DMS53 treated with DMSO at 0.1 percent for 48 hours (cell line): ENCODE measurements around the gene DGAT2L6.

Experiments used
- DNase-seq: peaks from one replicate; lab custom pipeline; 2025; ENCODE audit not compliant: unreplicated experiment; lab: John Stamatoyannopoulos, UW

DGAT2L6 gene, protein sequence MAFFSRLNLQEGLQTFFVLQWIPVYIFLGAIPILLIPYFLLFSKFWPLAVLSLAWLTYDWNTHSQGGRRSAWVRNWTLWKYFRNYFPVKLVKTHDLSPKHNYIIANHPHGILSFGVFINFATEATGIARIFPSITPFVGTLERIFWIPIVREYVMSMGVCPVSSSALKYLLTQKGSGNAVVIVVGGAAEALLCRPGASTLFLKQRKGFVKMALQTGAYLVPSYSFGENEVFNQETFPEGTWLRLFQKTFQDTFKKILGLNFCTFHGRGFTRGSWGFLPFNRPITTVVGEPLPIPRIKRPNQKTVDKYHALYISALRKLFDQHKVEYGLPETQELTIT

DNA sequence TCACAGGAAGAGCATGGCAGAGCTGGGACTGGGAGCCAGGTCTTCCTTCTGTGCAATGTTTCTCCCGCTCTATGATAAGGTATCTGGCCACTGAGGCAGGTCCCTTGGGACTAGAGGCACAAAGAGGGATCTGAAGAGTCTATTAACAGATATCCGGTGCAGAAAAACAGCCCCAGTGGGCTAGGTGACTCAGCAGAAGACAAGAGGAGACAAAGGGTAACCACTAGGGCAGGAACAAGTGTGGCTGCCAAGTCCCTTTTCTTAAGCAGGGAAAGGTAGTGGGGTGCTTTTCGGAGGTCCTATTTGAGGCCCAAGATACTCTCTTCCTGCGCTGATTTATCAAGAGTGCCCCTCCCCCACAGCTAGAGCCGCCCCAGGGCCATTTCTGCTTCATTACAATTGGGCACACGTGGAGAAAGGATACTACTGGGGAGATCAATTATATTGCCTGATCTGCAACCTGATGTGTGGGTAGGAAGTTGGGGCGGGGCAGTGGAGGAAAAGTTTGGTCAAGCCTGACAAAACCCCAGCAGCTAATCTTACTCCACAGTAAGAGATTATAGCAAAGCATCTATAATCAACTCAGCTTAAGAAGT, at the start of gene DGAT2L6:
Gene DGAT2L6 (plus strand): TSS at position 546 of the 596 bp plus-strand sequence. CDS start 100 bp downstream, outside the sequence.
- DNase-seq = no peak

- no peak for DNase-seq
Measured at GRCh38 chrX:70128071-70128470, 49.2 kb upstream of the DGAT2L6 start.

- no peak for DNase-seq
Measured at GRCh38 chrX:70129816-70130215, 47.5 kb upstream of the DGAT2L6 start.

DNA sequence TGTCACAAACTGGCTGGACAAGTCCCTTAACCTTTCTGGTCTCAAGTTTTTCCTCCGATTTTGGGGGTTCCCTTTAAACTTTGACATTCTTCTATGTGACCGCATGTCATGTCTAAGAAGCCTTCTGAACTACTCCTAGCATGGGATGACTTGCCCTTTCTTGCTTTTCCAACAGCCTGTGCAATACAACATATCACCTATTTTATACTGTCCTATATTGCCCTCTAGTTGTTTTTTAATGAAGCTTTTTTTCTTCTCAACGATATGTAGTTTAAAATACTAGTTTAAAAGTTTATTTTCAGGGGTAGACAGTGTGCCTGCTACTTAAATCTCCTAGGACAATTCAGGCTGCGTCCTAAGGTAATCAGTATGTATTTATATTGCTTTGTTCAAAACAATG, 45.1 kb upstream of the DGAT2L6 start:
- DNase-seq = peak; percentile 3

DNA sequence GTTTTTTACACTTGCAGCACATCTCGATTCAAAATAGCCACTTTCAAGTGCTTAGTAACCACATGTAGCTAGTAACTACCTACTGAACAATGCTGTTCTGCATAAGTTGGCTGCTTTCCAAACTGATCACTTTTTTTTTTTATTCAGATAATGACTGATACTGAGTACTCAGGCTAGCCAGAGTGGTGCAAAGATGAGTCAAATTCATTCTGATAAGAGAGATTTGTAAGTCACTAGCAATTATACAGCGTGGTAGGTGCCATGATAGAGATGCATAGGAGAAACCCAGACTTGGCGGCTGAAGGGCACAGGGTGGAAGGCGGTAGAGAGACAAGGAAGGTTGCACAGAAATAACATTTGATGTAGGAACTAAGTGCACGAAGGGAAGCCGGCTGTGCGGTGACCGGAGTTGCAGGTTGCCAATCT, 44.4 kb upstream of the DGAT2L6 start:
- DNase-seq = no peak

GRCh38 chrX:70133303-70134115, 43.8 kb upstream of the DGAT2L6 start, which contains the start of gene IGBP1:
Gene IGBP1, plus strand, starts transcription at chrX:70133447. Its CDS starts 501 bp downstream, at chrX:70133948.
- DNase-seq = peak; percentile 91

- no peak for DNase-seq
Measured at GRCh38 chrX:70134116-70134477, 43.2 kb upstream of the DGAT2L6 start.

GRCh38 chrX:70138622-70139021, 38.7 kb upstream of the DGAT2L6 start:
- DNase-seq = no peak

- no peak for DNase-seq
Measured at GRCh38 chrX:70139736-70140135, 37.5 kb upstream of the DGAT2L6 start.

GRCh38 chrX:70141373-70141772, 35.9 kb upstream of the DGAT2L6 start:
- DNase-seq = no peak

DNA sequence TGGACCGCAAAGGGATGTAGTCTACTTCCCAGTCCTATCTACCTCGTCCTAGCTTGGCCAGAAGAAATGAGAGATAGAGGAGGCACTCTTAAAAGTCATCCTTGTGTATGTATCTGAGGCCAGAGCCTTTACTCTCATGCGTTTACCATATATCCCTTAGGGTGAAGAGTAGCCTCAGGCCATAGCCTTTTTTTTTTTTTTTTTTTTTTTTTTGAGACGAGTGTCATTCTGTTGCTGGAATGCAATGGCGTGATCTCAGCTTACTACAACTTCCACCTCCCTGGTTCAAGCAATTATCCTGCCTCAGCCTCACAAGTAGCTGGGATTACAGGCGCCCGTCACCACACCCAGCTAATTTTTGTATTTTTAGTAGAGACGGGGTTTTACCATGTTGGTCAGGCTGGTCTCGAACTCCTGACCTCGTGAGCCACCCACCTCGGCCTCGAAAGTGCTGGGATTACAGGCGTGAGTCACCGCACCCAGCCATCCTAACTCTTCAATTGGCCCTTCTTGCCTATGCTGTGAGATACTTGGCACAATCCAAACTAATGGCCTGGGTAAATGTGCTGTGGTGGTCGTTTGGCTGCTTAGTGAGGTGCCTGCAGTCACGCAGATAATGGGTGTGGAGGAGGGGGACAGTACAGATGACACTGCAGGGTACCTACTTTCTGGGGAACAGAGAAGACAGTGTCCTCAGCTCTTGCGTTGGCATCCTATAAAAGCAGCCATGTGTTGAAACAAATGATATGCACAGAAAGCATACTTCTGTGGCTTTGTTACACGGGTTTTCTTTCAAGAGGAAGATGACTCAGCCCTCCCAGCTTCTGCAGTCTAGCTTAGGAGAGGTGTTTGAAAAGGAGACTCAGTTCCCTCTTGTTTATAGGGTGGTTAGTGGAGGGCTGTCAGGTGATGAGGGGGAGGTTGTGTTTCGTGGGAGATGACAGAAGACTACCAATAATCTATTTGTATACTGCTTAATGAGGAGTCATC, 10.4 kb upstream of the DGAT2L6 start:
- DNase-seq = peak; percentile 5

- DNase-seq = peak; percentile 8
Measured at GRCh38 chrX:70168238-70169188, 8.8 kb upstream of the DGAT2L6 start.

DNA sequence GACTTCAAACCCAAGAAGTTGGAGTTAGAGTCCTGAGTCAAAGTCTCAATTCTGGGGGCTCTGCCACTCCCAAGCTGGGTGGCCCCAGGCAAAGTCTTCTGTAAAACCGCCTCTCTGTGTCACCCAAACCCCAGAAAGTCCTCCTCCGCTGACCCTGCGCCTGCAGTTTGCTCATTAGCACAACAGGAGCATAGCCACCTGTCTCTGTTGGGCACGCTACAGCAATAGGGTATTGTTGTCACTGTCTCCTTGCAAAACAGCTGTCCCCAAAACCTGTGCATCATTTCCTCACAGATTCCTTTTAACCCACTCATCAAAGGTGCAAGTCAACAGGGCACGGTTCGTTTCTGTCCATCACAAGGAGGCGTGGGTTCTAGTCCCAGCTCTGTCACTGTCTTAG, 8.0 kb upstream of the DGAT2L6 start:
- no peak for DNase-seq

- DNase-seq = no peak
Measured at GRCh38 chrX:70171624-70172023, 5.7 kb upstream of the DGAT2L6 start.

GRCh38 chrX:70172221-70172620, 5.1 kb upstream of the DGAT2L6 start:
- no peak for DNase-seq

GRCh38 chrX:70172964-70173363, 4.3 kb upstream of the DGAT2L6 start:
- DNase-seq = no peak

- DNase-seq = no peak
Measured at GRCh38 chrX:70174754-70175153, 2.5 kb upstream of the DGAT2L6 start.

- no peak for DNase-seq
Measured at GRCh38 chrX:70175338-70175737, 1.9 kb upstream of the DGAT2L6 start.

DNA sequence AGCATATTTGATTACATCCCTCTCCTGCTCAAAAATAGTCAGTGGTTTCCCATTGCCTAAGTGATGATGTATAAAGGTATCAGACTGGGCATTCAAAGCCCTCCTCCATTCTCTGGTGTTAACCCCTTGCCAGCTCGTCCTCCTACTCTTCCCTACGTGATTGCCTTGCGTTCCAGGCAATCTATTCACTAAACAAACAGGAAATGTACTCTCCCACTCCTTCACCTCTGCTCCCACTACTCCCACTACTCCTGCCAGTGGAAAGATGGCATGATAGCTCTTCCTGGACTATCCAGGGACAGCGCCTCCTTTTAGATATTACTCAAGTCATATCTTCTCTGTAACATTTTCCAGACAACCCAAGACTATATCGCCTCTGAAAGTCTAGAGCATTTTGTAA, 5.8 kb downstream of the DGAT2L6 start:
- DNase-seq = no peak
